Endodermal cell (in vitro differentiated cells): ENCODE measurements around the gene CELF2. TPM values are rescaled to one million over a fixed set of nuclear protein-coding genes. Genes with fewer than 3 reads are reported as not detected.

ENCODE experiments used
- DNase-seq: peaks from one replicate; pipeline ENCODE4 v3.0.0-alpha.2; 2017
- H3K27ac ChIP-seq: 2 replicates; pipeline ENCODE4 v1.5.1; 2013; ENCODE audit warnings: mild to moderate bottlenecking, low read depth, low read length, moderate library complexity
- H3K27me3 ChIP-seq: 2 replicates; pipeline ENCODE4 v1.6.1; 2013; ENCODE audit warnings: mild to moderate bottlenecking, low read length, moderate library complexity; ENCODE audit not compliant: insufficient read depth, control insufficient read depth, poor library complexity, severe bottlenecking
- H3K36me3 ChIP-seq: 2 replicates; pipeline ENCODE4 v1.7.0; 2013; ENCODE audit warnings: mild to moderate bottlenecking, low read length, moderate library complexity; ENCODE audit not compliant: control insufficient read depth, insufficient read depth
- H3K4me1 ChIP-seq: one replicate; pipeline ENCODE4 v1.7.0; 2013; ENCODE audit warnings: low read length; ENCODE audit not compliant: control insufficient read depth, insufficient read depth
- H3K4me3 ChIP-seq: 2 replicates; pipeline ENCODE4 v1.5.1; 2013; ENCODE audit warnings: mild to moderate bottlenecking, low read length, moderate library complexity
- H3K9ac ChIP-seq: 2 replicates; pipeline ENCODE4 v1.6.1; 2013; ENCODE audit warnings: mild to moderate bottlenecking, low read length, moderate library complexity; ENCODE audit not compliant: poor library complexity, severe bottlenecking; ENCODE audit errors: extremely low read depth
- H3K9me3 ChIP-seq: 2 replicates; pipeline ENCODE4 v1.6.1; 2013; ENCODE audit warnings: mild to moderate bottlenecking, low read length, moderate library complexity; ENCODE audit not compliant: control insufficient read depth
- H3K27ac Mint-ChIP-seq: 2 replicates; pipeline ENCODE4 v1.8.0; 2020; ENCODE audit warnings: mixed read lengths
- H3K27me3 Mint-ChIP-seq: 2 replicates; pipeline ENCODE4 v1.8.0; 2021; ENCODE audit warnings: mild to moderate bottlenecking, mixed read lengths; ENCODE audit not compliant: insufficient read depth
- H3K36me3 Mint-ChIP-seq: 2 replicates; pipeline ENCODE4 v1.8.0; 2020; ENCODE audit warnings: low read depth, mixed read lengths
- H3K4me1 Mint-ChIP-seq: 2 replicates; pipeline ENCODE4 v1.8.0; 2020; ENCODE audit warnings: mixed read lengths
- H3K4me3 Mint-ChIP-seq: 2 replicates; pipeline ENCODE4 v1.8.0; 2020; ENCODE audit warnings: mild to moderate bottlenecking, moderate library complexity, mixed read lengths
- H3K9me3 Mint-ChIP-seq: 2 replicates; pipeline ENCODE4 v1.8.0; 2020; ENCODE audit warnings: mild to moderate bottlenecking, mixed read lengths
- CTCF ChIP-seq: fragments of 200-600 bp; sonication (generic); conservative IDR thresholded peaks from 2 replicates; pipeline ENCODE4 v1.5.0; 2021; ENCODE audit warnings: antibody characterized with exemption, mild to moderate bottlenecking
- WGBS, 2 experiments: methylation state at CpG; one replicate each; pipeline versions ENCODE4 v1.1.5 to v1.1.7; 2013; ENCODE audit warnings: missing lambda C conversion rate in 2 of 2, mixed read lengths in 1 of 2; ENCODE audit not compliant: insufficient coverage in 1 of 2, insufficient read length in 1 of 2; 5-methylcytosine and 5-hydroxymethylcytosine counted together
- total RNA-seq, 2 donors: library from RNA; stranded (reverse); fragmentation: NEBNext Ultra II Directional in 1 of 2; extraction: Animal tissue kit (Norgen Biotek cat#: 25700) in 1 of 2; gene quantifications; 2 replicates in 1 of 2; 3 replicates in 1 of 2; pipeline ENCODE4 v1.2.1, GENCODE V29; 2021

The CELF2 gene
- total RNA-seq, 2 donors from 2014 or later, result 79.9 to 96.1 TPM

- no peaks in the 10 kb centered on the region for H3K9me3 Mint-ChIP-seq
- 90 to 92% methylated on average over 8 to 9 of the region's 9 CpGs for WGBS, 2 experiments
- H3K27ac Mint-ChIP-seq, result no peak overlapping the region
- H3K4me3 Mint-ChIP-seq, result no peak overlapping the region
- H3K27me3 Mint-ChIP-seq, result no peaks in the 10 kb centered on the region
- Histone ChIP-seq H3K9me3 (no peaks in the 10 kb centered on the region), H3K4me3 (no peak overlapping the region), H3K4me1 (peaks cover 7% of the 10 kb centered on the region), H3K27me3 (no peaks in the 10 kb centered on the region), H3K27ac (no peak overlapping the region), H3K36me3 (peaks cover 24% of the 10 kb centered on the region), H3K9ac (no peak overlapping the region)
- peaks cover 36% of the 10 kb centered on the region for H3K4me1 Mint-ChIP-seq
- H3K36me3 Mint-ChIP-seq, result peaks cover 30% of the 10 kb centered on the region
- TF ChIP-seq CTCF, result no peak
- no peak for DNase-seq
Measured at GRCh38 chr10:11138314-11139033, 120.8 kb downstream of the CELF2 start.

GRCh38 chr10:11140963-11141362 lies 123.3 kb downstream of the CELF2 start:
- H3K27me3 Mint-ChIP-seq, result no peaks in the 10 kb centered on the region

DNA sequence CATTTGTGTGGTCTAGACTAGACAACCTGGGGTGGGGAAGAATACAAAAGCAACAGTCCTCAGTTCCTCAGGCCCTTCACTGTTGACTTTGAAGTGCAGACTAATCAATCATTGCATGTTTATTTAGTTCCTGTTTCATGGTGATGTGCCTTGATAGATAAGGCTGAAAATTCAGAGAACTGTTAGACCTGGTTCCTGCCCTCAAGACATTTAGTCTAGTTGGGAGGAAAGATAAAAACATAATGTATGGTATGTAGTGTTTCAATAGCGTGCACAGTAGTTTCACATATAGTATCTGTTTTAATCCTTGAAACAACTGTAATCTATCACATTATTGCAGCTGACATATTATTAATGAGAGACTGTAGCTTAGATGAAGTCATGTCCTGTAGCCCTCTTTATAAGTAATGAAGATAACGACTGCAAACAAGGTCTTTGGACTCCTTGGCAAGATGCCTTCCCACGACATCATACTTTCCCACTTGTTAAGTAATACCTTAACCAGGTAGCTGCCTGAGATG lies 124.0 kb downstream of the CELF2 start:
- peaks cover 16% of the 10 kb centered on the region for H3K4me1 ChIP-seq
- no peaks in the 10 kb centered on the region for H3K27me3 Mint-ChIP-seq
- peaks cover 30% of the 10 kb centered on the region for H3K36me3 ChIP-seq
- no peak overlapping the region for H3K27ac Mint-ChIP-seq
- H3K36me3 Mint-ChIP-seq, result peaks cover 31% of the 10 kb centered on the region
- no peaks in the 10 kb centered on the region for H3K27me3 ChIP-seq
- no peaks in the 10 kb centered on the region for H3K9me3 ChIP-seq
- no peak for TF ChIP-seq CTCF
- 93 to 100% methylated on average over 2 to 3 of the region's 3 CpGs for WGBS, 2 experiments
- no peak for DNase-seq
- peaks cover 36% of the 10 kb centered on the region for H3K4me1 Mint-ChIP-seq
- H3K4me3 ChIP-seq, result no peak overlapping the region
- no peak overlapping the region for H3K4me3 Mint-ChIP-seq
- H3K9ac ChIP-seq, result no peak overlapping the region
- no peaks in the 10 kb centered on the region for H3K9me3 Mint-ChIP-seq
- H3K27ac ChIP-seq, result no peak overlapping the region

More at GRCh38 chr10:11140963-11141362, 123.3 kb downstream of the CELF2 start:
- H3K36me3 ChIP-seq, result peaks cover 30% of the 10 kb centered on the region
- no peak overlapping the region for H3K27ac ChIP-seq
- H3K9me3 Mint-ChIP-seq, result no peaks in the 10 kb centered on the region
- peaks cover 11% of the 10 kb centered on the region for H3K4me1 ChIP-seq
- no peaks in the 10 kb centered on the region for H3K27me3 ChIP-seq
- H3K9me3 ChIP-seq, result no peaks in the 10 kb centered on the region
- TF ChIP-seq CTCF, result peak; percentile 32
- no peak overlapping the region for H3K27ac Mint-ChIP-seq
- WGBS, 2 experiments, result 95% methylated on average over 4 to 6 of the region's 6 CpGs
- peaks cover 31% of the 10 kb centered on the region for H3K36me3 Mint-ChIP-seq
- no peak overlapping the region for H3K9ac ChIP-seq
- H3K4me1 Mint-ChIP-seq, result peaks cover 29% of the 10 kb centered on the region
- H3K4me3 Mint-ChIP-seq, result no peak overlapping the region
- H3K4me3 ChIP-seq, result no peak overlapping the region
- no peak for DNase-seq
